GM12864 (cell line): ENCODE data around the gene RBP3.

Experiments
- DNase-seq: peaks from one replicate; pipeline ENCODE4 v3.0.0-alpha.2; 2011; ENCODE audit warnings: low read depth
- H3K4me3 ChIP-seq: 2 replicates; pipeline ENCODE4 v1.5.1; 2011; ENCODE audit warnings: mild to moderate bottlenecking, low read depth, low read length, control low read depth
- CTCF ChIP-seq: IDR thresholded peaks from 2 replicates; pipeline ENCODE4 v1.5.1; 2011; ENCODE audit warnings: low read depth, mild to moderate bottlenecking, moderate library complexity, low read length, control low read depth, inconsistent platforms; ENCODE audit errors: missing control alignments

Gene RBP3

DNA sequence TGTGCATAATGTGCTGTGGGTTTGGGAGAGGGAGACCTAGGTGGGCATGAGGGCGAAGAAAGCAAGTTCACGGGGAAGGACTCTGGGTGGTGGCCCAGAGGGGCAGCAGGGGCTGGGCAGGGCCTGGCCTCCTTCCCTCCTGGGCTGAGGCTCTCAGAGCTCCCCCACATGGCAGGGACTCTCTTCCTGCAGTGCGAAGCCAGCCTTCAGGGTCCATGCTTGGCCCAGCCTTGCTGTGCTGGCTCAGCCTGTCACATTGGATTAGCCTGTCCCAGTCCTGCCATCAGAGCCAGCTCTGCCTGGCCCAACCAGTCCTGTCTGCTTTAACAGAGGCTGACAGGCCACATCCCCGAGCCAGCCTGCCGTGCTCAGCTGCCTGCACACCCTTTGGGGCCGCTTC is 56.3 kb downstream of the RBP3 start:
- no peak overlapping the region for H3K4me3 ChIP-seq
- no peak for DNase-seq
- no peak for TF ChIP-seq CTCF

GRCh38 chr10:47404937-47405336 is 56.8 kb downstream of the RBP3 start:
- no peak for TF ChIP-seq CTCF
- no peak for DNase-seq
- no peak overlapping the region for H3K4me3 ChIP-seq

GRCh38 chr10:47405857-47406547 is 57.8 kb downstream of the RBP3 start:
- no peak for TF ChIP-seq CTCF
- DNase-seq, result no peak
- H3K4me3 ChIP-seq, result no peak overlapping the region

GRCh38 chr10:47406548-47406869 is 58.3 kb downstream of the RBP3 start:
- no peak for DNase-seq
- no peak for TF ChIP-seq CTCF
- H3K4me3 ChIP-seq, result no peak overlapping the region

- H3K4me3 ChIP-seq, result no peak overlapping the region
- no peak for TF ChIP-seq CTCF
- DNase-seq, result no peak
Measured at GRCh38 chr10:47406870-47407691, 58.9 kb downstream of the RBP3 start.
